ENCODE results near the gene SEC62.

SEC62 gene

DNA sequence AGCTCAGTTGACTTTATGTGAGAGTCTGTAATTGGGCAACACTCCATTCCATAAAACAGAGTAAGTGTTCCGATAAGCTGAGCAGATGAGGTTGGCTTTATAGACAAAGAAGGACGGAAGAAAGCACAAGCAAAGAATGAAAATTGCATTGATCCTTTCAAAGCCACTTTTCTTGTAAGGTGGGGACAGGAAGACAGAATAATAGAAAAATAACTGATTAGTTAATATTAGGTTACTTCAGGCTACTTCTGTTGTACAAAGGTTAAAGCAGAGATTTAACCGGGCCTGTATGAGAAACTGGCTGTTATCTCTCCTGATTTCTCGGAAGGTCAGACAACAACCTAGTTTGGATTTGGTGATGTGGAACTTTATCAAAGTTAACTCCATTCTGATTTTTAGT, 55.7 kb downstream of the SEC62 start:
- DNase-seq, result no peak

DNA sequence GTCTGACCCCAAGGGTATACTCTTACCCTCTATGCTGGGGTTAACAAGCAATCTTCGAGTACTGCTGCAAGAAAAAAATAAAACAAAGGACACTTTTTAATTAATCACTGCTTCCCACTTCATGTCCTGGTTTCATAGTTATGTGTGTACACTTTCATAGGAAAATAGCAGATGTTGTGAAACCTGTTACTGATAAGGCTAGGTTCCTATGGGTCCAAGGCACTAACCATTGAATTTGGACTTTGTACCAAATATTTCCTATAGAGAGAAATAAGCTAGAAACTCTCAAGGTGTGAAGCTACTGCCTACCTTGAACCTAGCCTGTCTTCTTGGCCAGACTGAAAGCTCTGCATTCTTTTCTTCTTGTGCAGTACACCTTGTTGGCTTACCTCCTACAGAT, 56.6 kb downstream of the SEC62 start:
- no peak for DNase-seq

DNA sequence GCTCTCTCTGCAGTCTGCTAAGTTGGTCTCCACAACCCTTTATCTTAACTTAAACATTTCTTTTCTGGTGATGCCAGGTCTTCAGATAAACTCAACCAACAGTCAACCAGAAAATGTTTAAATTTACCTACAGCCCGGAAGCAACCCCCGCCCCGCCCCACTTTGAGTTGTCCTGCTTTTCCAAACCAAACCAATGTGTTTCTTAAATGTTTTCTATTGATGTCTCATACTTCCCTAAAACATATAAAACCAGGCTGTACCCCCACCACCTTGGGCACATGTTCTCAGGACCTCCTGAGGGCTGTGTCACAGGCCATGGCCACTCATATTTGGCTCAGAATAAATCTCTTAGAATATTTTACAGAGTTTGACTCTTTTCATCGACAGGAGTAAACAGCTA, 58.0 kb downstream of the SEC62 start:
- no peak for DNase-seq

DNA sequence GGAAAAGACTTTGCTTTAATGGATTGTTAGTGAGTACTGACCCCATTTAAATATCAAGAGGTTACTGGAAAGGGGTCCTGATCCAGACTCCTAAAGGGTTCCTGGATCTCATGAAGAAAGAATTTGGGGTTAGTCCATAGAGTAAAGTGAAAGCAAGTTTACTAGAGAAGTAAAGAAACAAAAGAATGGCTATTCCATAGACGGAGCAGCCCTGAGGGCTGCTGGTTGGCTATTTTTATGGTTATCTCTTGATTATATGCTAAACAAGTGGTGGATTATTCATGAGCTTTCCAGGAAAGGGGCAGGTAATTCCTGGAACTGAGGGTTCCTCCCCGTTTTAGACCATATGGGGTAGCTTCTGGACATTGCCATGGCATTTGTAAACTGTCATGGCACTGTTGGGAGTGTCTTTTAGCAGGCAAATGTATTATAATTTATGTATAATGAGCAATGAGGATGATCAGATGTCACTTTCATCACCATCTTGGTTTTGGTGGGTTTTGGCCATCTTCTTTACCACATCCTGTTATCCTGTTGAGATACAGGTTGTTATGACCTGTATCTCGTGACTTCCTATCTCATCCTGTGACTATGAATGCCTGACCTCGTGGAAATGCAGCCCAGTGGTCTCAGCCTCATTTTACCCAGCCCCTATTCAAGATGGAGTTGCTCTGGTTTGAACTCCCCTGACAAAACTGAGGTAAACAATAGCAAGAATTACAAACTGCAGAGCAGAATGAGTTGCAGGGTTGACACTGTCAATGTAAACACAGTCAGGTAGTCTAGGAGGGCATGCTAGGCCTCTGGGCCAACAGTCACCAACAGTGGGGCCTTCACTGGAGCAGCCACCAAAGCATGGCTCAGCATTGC, 60.9 kb downstream of the SEC62 start:
- no peak for DNase-seq

DNA sequence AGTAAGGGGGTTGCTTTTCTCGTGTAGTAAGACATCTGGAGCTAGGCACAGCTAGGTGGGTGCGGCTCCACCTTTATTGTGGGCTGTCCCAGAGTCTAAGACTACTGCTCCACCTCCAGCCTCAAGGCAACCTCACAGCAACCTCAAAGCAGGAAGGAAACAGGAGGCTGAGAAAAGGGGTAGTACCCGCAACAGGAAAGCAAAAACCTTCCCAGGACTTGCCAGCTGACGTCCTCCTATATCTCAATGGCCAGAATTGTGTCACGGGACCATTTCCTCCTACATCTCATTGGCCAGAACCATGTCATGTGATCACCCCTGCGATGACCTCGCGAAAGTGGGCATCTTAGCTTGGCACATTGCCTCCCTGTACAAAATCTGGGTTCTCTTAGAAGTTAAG, 66.9 kb downstream of the SEC62 start:
- DNase-seq, result no peak

DNA sequence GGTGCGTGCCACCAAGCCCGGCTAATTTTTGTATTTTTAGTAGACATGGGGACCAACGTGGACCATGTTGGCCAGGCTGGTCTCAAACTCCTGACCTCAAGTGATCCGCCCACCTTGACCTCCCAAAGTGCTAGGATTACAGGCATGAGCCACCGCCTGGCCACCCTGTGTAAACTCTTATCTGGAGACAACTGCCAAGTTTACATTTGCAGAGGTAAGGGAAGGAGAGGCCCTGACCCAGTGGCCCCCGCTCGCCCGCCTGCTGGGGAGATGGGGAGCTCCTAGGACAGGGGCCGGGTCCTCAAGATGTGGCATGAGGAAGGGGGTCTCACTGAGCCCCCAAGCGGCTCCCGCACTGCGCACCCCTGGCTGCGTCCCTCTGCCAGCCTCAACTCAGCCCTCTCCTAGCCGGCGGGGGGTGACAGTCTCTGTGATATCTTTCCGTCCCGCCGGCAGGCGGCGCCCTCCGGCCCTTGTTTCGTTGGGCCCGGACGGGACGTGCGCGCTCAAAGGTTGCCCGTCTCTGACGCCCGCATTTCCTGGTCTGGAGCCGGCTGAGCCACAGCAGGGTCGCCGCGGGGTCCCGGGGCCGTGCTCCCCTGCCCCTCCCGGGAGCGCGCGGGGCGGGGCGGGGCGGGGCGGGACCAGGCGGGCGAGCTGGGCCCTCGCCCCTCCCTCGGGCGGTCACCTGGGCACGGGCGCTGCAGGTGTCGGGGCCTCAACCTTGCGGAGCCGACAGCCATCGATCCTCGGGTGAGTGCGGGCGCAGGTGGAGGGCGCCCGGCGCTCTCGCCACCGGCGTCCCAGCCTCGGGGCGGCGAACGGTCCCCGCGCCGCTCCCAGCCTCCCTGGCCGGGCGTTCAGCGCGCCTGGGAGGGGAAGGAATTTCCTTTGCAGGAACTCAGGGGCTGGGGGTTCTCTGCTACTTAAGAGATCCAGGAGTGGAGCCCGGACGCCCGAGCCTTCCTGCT, 71.1 kb downstream of the SEC62 start, which contains the start of gene GPR160:
Gene GPR160 (plus strand): TSS at position 533 of the 971 bp plus-strand sequence. CDS start 45,978 bp downstream, outside the sequence.
- DNase-seq, result peak; percentile 73

DNA sequence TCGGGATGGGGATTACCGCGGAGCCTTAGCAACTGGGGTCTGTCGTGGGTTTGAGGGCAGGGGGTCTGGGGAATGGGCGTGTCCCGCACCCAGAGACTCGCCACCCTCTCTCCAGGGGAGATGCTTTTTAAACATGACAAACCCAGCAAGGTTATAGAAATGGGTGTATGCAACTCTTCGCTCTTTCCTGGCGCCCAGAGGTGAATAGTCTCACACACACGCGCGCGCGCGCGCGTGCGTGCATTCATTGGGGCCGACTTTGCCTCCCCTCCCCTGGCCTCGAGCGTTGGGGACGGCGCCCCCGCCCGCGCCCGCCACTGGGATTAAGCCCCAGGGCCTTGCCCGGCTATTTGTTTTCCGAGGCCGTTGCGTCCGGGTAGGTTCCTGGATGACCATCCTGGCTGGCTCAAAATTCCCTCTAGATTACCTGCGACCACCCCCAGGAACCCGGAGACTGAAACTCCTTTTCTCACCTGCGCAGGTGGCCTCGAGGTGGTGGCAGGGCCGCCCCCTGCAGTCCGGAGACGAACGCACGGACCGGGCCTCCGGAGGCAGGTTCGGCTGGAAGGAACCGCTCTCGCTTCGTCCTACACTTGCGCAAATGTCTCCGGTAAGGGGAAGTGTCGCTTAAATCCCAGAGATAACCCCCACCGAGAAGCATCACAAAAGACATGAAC, 72.0 kb downstream of the SEC62 start:
- peak; percentile 10 for DNase-seq

DNA sequence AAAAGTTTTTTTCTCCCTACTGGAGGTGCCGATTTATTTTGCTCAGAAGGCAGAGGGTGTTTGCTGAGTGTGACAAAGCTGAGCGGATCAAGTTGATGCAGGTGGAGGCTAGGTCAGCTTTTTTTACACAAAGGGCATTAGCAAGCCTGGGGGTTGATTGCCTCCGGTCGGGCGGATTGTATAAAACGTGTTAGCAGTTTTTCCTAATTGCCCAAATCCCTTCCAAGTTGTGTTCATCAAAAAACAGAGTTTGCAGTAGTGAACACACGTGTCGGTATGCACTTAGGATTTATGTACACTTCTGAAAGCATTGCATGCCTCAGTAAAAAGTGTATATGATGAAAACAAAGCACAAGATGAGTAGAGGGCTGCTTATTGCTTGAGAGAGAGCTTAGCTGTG, 73.8 kb downstream of the SEC62 start:
- no peak for DNase-seq

DNA sequence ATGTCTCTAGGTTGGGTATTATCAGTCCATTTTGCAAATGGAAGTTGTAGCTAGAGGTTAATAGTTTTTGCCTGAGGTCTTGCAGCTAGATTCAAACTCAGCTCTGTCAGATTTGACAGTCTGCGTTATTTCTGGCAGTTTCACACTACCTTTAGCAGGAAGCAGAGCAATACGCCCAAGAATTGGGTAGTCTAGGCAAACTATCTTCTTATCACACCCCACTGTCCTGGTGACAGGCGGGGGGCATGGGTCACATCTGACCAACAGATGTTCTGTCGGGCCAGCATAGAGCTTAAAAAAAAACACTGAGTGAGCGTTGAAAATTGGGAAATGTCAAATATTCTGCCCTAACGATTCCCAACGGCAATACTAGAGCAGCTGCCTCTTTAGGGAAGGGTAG, 76.9 kb downstream of the SEC62 start:
- no peak for DNase-seq

DNA sequence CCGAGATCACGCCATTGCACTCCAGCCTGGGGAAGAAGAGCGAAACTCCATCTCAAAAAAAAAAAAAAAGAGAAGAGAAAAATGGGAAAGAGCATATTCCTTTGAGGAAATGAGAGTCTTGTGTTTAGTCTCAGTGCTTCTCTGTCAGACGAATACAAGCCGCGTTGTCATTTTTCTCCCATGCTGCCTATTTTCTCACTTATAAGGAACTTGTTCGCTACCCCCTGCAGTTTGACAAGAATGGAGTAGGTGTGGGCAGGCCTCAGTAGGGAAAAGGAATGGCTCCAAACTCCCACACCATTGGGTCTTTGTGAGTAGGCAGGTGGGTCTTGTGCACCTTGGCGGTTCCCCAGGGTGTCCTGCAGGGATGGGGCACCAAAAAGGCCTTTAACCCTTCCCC, 77.7 kb downstream of the SEC62 start:
- DNase-seq, result no peak

DNA sequence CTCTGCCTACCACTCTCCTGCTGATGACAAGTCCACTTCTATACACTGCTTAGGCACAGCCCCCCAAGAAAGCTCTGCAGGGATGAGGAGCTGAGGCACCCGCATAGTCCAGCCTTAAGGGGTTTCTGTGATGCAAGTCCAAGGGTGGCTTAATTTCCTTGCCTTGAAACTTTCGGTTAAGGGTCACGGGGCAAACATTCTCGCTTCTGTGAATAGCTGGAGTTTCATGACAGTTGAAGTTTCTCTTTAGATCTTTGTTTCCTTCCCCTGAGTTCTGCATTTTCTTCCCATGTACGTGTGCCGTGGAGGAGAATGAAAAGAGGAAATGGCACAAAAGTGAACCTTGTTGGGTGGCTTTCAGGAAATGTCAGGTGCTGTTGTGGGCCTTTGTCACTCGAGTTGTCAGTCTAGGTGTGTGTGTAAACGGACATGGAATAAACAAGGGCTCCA, 78.2 kb downstream of the SEC62 start:
- DNase-seq, result no peak

DNA sequence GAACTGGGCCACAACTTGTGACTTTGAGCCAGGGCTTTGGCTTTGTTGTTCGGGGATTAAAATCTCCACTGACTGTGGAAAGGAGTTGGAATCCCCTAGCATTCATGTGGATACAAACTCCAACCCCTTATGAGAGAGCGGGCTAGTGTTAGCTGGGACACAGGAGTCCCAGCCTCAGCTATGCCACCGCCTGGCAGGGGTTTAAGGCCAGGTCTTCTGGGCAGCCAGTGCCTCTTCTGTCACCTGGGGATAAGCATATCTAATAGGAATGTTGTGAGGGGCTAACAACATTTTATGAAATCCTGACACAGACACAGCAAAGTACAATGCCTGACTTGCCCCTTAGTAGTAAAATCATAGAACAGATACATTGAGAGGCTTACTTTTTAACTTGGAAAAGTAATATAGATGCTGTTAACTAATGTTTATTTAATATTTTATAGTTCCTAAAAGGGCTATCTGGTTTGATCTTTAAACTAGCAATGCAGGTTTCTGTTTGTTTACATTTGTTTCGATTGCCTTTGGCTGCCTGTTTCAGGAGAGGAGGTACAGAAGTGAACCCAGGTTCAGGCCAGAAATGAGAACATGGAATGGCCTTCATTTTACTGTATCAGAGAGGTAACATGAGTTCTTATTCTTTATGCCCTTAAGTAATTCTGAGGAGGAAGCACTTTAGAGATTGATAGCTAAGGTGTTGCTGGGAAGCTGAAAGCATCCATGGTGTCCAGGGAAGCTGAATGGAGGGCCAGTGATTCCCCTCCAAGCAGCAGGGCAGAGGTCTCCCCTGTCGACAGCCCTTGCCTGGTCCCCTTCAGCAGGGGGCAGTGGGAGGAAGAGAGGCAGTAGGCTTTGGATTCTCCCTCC, 79.9 kb downstream of the SEC62 start:
- DNase-seq, result no peak

DNA sequence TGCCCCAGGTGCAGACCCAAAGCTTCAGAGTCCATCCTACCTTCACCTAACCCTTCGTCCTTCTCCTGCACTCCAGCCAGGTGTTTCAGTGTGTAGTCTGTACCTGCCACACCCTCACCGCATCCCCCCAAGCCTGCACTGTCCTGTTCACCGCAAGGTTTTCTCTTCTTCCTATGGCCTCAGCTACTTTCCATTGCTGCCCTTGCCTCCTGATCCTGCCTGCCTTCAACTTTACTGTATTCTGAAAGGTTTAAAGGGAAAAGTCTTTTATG, 80.5 kb downstream of the SEC62 start:
- no peak for DNase-seq

Data from NCI-H2171 treated with DMSO at 0.1 percent for 48 hours (cell line).